GM18508 (cell line): ENCODE data around the gene FILIP1L.

ENCODE experiments used
- ATAC-seq: cut with Tn5 transposase; IDR thresholded peaks from one replicate; pipeline ENCODE4 v1.9.1; 2021; ENCODE audit warnings: moderate number of reproducible peaks; ENCODE audit not compliant: insufficient read depth, unreplicated experiment

FILIP1L gene

GRCh38 chr3:100047455-100048141 is 66.7 kb downstream of the FILIP1L start:
- peak; percentile 69 for ATAC-seq

DNA sequence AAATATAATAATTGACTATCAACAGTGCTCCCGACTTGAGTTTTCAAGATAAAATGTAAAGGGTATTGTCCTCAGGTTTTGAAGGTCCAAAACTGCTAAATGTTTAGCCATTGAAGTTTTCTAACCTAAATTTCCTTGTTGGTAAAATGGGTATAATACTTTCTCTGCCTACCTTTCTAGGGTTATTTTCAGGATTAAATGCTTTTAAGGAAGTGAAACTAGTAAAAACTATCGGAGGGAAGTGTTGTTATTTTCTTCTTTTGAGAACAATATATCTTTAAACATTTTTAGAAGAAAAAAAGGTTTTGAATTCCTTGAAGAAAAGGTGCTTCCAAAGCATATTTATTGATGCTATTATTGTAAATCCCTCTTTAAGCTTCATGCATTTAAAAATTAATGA is 67.3 kb downstream of the FILIP1L start:
- no peak for ATAC-seq

DNA sequence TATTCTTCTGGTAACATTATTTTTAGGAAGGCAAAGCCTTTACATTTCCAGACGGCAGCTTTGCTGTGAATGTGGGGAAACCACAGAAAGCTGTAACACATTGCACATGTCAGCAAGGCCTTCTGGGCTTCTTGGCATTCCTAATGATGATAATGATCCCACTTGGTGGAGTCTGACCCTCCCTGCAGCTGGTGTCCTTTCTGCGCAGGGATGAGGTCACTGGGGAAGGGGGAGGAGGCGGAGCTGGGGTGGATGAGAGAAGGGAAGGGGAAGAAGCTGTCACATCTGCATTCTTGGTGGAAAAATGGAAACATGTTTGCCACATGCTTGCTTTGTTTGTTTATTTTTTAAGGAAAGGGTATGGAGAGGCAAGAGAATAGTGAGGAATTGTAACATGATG is 68.6 kb downstream of the FILIP1L start:
- no peak for ATAC-seq

- ATAC-seq = peak; percentile 85
These were observed 69.9 kb downstream of the FILIP1L start for GRCh38 chr3:100044369-100044768.

DNA sequence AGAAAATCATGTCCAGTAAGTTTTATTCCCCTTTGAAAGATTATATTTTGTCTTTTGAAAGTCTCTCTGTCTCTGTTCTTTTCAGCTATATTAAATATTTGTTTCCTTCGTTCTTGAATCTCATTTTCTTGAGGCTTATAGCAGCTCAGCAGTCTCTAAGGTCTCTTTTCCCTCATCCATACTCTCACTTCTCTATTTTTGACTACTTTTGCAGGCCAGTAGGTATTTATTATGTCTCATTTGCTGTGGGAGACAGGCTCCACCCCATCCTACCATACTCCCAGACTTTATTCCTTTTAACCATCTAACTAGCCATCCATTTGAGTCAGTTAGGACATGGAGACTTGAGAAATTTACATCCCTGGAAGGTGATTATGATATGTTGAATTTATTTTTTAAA is 71.0 kb downstream of the FILIP1L start:
- ATAC-seq = no peak

GRCh38 chr3:100042166-100042981 is 71.9 kb downstream of the FILIP1L start:
- no peak for ATAC-seq

- no peak for ATAC-seq
These were observed 73.0 kb downstream of the FILIP1L start for GRCh38 chr3:100041328-100041749.

DNA sequence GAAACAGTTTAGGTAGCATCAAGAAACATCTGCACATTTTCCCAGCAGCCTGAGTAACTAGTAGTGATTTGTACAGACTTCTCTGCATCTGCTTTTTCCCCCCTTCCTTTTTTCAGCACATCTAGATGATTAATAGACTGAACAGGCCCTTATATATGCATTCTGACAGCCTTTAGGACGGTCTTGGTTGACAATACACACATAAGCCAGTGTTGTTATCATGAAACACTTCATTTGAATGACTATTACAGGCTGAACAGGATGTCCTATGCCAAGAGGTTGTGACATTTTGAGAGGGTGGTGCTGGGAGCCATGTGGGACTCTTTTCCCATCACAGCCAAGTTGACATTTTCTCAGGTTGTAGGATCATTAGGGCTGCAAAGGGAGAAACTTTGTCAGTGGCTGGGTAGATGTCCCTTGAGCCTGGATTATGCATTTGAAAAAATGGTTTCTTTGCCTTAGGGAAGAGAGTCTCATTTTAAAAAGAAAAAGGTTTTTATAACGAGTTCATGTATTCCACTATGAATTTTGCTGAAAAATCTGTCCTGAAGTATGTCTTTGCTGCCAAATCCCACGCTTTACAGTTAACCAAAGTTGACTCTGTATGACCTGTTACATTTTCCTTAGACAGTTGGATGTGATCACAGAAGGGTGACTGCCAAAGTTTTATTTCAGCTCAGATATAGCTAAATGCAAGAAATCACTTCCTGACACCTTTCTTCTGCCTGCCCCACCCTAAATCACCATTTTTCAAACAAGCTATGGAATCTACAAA is 73.7 kb downstream of the FILIP1L start:
- ATAC-seq = no peak

DNA sequence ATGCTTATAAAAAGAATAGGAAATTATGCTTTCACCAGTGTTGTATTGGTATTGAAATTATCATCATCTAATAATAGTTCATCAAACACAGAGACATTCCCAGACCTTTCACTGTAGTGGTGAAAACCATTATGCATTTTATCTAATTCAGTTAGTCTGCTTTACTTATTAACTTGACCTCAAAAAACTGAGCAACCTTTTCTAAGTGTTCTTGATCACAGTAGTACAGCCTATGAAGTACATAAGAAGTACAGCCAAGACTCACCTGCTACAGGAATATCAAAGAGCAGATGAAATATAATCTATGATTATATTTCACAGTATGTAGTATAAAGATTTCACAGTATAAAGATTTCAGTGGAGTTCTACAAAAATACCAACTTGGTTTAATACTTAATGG is 75.2 kb downstream of the FILIP1L start:
- no peak for ATAC-seq

- ATAC-seq = no peak
These were observed 80.3 kb downstream of the FILIP1L start for GRCh38 chr3:100033903-100034471.

- no peak for ATAC-seq
These were observed 81.1 kb downstream of the FILIP1L start for GRCh38 chr3:100033184-100033583.

GRCh38 chr3:100032243-100032642 is 82.1 kb downstream of the FILIP1L start:
- ATAC-seq = no peak

GRCh38 chr3:100030914-100031425 is 83.3 kb downstream of the FILIP1L start:
- no peak for ATAC-seq

GRCh38 chr3:100030346-100030745 is 84.0 kb downstream of the FILIP1L start:
- no peak for ATAC-seq

DNA sequence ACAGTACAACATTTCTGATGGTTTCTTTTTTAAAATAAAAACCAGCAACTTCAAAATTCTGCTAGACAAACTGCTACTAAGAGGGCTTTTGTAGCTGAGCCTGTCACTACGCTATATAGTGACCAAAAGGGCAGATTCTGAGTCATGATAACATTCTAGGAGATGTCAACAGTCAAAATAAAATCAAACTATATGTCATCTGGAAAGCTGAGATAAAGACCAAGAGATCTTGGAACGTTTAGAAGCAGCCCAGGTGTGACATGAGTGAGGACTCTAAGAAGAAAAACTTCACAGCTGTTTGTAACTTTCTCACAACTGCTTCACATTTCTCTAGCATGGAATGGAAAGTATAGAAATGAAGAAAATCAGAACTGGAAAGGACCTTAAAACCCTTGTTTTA is 84.6 kb downstream of the FILIP1L start:
- ATAC-seq = no peak

- no peak for ATAC-seq
These were observed 85.2 kb downstream of the FILIP1L start for GRCh38 chr3:100029052-100029451.

DNA sequence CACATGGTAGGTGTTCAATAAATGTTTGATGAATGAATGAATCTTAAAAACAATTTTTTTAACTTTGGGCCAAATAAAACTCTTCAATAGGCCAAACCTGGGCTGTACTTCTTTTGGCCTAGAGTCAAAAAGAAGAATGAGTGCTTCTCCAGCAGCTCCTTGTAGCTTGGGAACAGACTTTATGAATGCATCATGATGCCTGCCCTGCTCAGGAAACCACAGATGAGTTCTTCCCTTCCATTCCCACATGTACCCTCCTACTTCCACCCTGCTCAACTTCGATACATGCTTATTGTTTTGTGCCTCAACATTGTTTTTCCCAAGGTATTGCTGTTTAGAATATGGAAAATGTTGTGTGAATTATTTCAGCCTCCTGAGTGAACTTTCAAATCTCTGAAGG is 87.0 kb downstream of the FILIP1L start:
- no peak for ATAC-seq

- no peak for ATAC-seq
These were observed 89.6 kb downstream of the FILIP1L start for GRCh38 chr3:100024520-100025303.

DNA sequence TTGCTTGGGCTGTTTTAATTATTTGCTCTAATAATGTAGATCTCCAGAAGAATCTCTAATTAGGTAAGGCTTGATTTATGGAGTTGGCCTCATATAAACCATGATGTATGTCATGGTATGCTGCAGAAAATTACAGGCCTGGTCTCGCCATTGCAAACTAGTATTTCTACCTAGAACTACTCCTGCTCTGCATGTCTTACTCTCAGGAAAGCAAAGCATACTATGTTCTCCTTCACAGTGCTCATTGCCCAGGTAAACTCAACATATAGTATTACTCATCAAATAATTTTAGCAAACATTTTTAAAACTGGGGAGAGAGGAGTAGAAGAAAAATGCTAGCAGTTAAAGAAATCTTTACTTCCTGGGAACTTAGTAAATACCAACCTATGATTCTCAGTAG is 90.7 kb downstream of the FILIP1L start:
- ATAC-seq = no peak

DNA sequence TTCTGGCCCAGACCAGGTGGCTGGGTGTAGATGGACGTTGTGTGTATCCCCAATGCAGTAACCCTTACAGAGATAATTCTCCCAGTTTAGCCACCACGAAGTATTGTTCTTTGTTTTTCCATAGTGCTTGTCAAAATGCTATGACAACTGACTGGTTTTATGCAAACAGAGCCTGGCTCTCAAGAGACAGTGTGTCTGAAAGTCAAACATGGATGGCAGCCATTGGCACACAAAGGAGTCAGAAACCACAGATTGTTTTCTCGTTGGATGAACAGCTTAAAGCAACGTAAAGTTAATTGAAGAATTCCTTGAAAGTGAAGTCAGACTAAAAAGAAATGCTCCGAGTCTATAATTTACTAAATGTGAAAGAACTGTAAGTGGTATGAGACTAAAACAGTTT is 91.2 kb downstream of the FILIP1L start:
- no peak for ATAC-seq
